ENCODE results near the gene FRMPD3. TPM values are rescaled to one million over a fixed set of nuclear protein-coding genes. Genes with fewer than 3 reads are reported as not detected.
"Not testable (repeated sequence)": the region's sequence is repeated elsewhere in the genome, so short reads cannot be mapped to it uniquely, and the experiment has no call there.

Gene FRMPD3
- total RNA-seq, 2 experiments from 2014 or later, result not detected

DNA sequence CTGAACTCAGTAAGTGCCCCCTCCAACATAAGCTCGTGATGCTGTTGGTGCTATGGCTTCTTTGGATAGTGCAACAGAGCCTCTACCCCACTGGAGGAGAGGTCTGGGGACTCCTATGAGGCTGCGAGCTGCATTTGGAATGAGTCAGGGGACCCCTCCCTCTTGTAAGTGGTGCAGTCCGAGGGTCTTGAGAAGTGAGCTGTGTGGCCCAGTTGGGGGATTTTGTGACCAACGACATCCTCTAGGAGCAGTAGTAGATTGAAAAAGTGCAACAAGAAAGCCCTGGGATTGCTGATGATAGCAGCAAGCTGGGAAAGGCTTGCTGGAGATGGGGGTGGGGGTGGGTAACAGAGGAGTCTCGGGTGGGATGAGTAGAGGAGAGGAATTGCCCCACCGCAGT, 3.1 kb downstream of the FRMPD3 start:
- Mint-ChIP-seq H3K9me3 (no peaks in the 10 kb centered on the region), H3K27ac (no peak overlapping the region), H3K36me3 (ENCODE audit: low read depth) (no peaks in the 10 kb centered on the region), H3K4me3 (no peak overlapping the region), H3K4me1 (peaks cover 10% of the 10 kb centered on the region), H3K27me3 (peaks cover 46% of the 10 kb centered on the region)
- CTCF ChIA-PET, result no interaction called here
- no peak for DNase-seq
- POLR2A ChIA-PET, result no interaction called here

DNA sequence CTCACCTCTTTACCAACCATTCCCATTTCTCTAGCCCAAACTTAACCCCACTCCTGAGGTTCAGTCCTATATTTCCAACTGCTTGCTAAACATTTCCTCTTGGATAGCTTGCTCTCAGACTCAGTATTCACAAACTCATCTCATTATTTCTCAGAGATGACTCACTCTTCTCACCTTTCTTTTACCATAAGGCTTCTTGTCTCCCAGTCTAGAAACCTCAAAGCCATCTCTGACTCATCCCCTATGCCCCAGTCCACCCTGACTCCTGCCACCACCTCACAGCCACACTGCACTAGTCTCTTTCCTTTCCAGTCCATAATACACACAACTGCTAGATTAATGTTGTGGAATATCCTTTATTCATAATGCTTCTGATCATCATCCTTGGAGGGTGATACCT, 4.8 kb downstream of the FRMPD3 start:
- H3K27me3 Mint-ChIP-seq, result peaks cover 30% of the 10 kb centered on the region
- peak; percentile 20 for DNase-seq
- H3K9me3 Mint-ChIP-seq, result no peaks in the 10 kb centered on the region
- ChIA-PET POLR2A (no interaction called here), CTCF (no interaction called here)
- H3K4me1 Mint-ChIP-seq, result peaks cover 7% of the 10 kb centered on the region
- H3K4me3 Mint-ChIP-seq, result no peak overlapping the region
- no peak overlapping the region for H3K27ac Mint-ChIP-seq
- no peaks in the 10 kb centered on the region for H3K36me3 Mint-ChIP-seq (ENCODE audit: low read depth)

GRCh38 chrX:107457289-107457688, 7.8 kb downstream of the FRMPD3 start:
- H3K9me3 Mint-ChIP-seq, result no peaks in the 10 kb centered on the region
- no peak overlapping the region for H3K27ac Mint-ChIP-seq
- no peak overlapping the region for H3K4me3 Mint-ChIP-seq
- H3K27me3 Mint-ChIP-seq, result peaks cover 15% of the 10 kb centered on the region
- H3K36me3 Mint-ChIP-seq (ENCODE audit: low read depth), result no peaks in the 10 kb centered on the region
- CTCF ChIA-PET, result no interaction called here
- POLR2A ChIA-PET, result no interaction called here
- H3K4me1 Mint-ChIP-seq, result no peaks in the 10 kb centered on the region
- no peak for DNase-seq

DNA sequence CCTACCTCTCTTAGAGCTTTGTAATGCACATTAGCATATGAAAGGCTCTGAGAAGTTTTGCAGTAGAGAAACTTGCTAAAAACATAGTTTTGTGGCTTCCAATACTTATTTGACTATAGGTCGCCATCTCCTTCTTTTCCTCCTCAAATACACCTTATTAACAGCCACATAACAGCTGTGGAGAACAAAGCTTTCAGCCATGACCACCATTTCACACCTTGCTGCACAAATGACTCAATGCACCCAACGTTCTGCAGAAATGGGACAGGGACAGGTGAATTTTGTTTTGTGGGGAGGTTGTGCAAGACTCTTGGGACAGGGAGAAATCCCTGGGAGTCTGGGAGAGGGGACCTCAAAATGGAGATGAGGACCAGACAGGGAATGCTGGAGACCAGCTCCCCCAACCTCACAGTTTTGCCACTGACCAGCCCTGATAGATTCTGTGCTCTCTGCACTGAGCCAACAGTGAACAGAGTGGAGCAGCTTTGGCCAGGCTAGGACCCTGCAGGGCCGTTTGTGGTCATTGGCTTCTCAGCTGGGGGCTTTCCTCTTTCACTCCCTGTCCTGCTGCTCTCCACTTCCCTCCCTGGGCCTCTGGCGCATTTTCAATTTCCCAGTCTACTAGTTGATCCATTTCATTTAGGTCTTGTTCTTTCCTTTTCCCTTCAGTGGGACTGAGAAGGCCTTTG, 16.6 kb downstream of the FRMPD3 start:
- POLR2A ChIA-PET, result no interaction called here
- CTCF ChIA-PET, result no interaction called here
- DNase-seq, result no peak
- Mint-ChIP-seq H3K4me1 (no peaks in the 10 kb centered on the region), H3K27ac (no peak overlapping the region), H3K4me3 (no peak overlapping the region), H3K36me3 (ENCODE audit: low read depth) (no peaks in the 10 kb centered on the region), H3K27me3 (peaks cover 5% of the 10 kb centered on the region), H3K9me3 (no peaks in the 10 kb centered on the region)

DNA sequence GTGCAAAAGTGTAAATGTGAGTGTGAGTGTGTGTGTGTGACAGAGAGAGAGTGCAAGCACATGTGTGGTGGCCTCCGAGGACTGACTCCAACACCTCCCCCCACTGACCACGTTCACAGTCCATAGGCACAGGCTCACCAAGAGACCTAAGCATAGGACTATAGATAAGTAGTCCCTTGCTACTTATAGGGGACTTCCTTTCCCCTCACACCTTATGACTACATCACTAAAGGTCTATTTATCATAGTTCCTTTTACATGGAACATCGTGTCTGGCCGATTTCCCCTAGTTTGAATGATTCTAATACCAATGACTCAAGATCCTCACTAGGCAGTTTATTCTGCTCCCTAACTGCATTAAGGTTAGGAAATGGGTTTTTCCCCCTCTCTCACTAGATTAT, 17.8 kb downstream of the FRMPD3 start:
- no peaks in the 10 kb centered on the region for H3K36me3 Mint-ChIP-seq (ENCODE audit: low read depth)
- POLR2A ChIA-PET, result no interaction called here
- no peak for DNase-seq
- peaks cover 2% of the 10 kb centered on the region for H3K27me3 Mint-ChIP-seq
- CTCF ChIA-PET, result no interaction called here
- H3K4me1 Mint-ChIP-seq, result no peaks in the 10 kb centered on the region
- H3K9me3 Mint-ChIP-seq, result no peaks in the 10 kb centered on the region
- no peak overlapping the region for H3K27ac Mint-ChIP-seq
- H3K4me3 Mint-ChIP-seq, result no peak overlapping the region

- H3K27ac Mint-ChIP-seq, result no peak overlapping the region
- no peak for DNase-seq
- no peaks in the 10 kb centered on the region for H3K27me3 Mint-ChIP-seq
- no peaks in the 10 kb centered on the region for H3K4me1 Mint-ChIP-seq
- no peak overlapping the region for H3K4me3 Mint-ChIP-seq
- CTCF ChIA-PET, result no interaction called here
- H3K9me3 Mint-ChIP-seq, result no peaks in the 10 kb centered on the region
- H3K36me3 Mint-ChIP-seq (ENCODE audit: low read depth), result no peaks in the 10 kb centered on the region
- POLR2A ChIA-PET, result no interaction called here
These were observed 20.7 kb downstream of the FRMPD3 start for GRCh38 chrX:107470198-107470597.

- CTCF ChIA-PET, result no interaction called here
- H3K27ac Mint-ChIP-seq, result no peak overlapping the region
These were observed 21.5 kb downstream of the FRMPD3 start for GRCh38 chrX:107470971-107471370.

DNA sequence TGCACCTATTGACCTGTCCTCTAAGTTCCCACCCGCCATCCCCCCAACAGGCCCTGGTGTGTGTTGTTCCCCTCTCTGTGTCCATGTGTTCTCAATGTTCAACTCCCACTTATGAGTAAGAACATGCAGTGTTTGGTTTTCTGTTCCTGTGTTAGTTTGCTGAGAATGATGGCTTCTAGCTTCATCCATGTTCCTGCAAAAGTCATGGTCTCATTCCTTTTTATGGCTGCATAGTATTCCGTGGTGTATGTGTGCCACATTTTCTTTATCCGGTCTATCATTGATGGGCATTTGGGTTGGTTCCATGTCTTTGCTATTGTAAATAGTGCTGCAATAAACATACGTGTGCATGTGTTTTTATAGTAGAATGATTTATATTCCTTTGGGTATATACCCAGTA, 22.0 kb downstream of the FRMPD3 start:
- CTCF ChIA-PET; H3K4me1 Mint-ChIP-seq; H3K36me3 Mint-ChIP-seq (ENCODE audit: low read depth); H3K4me3 Mint-ChIP-seq; H3K27ac Mint-ChIP-seq; DNase-seq; H3K27me3 Mint-ChIP-seq; H3K9me3 Mint-ChIP-seq; POLR2A ChIA-PET: not testable (repeated sequence)

More at GRCh38 chrX:107470971-107471370, 21.5 kb downstream of the FRMPD3 start:
- no peak overlapping the region for H3K4me3 Mint-ChIP-seq
- DNase-seq, result no peak
- no peaks in the 10 kb centered on the region for H3K4me1 Mint-ChIP-seq
- no peaks in the 10 kb centered on the region for H3K27me3 Mint-ChIP-seq
- POLR2A ChIA-PET, result no interaction called here
- H3K36me3 Mint-ChIP-seq (ENCODE audit: low read depth), result no peaks in the 10 kb centered on the region
- no peaks in the 10 kb centered on the region for H3K9me3 Mint-ChIP-seq

DNA sequence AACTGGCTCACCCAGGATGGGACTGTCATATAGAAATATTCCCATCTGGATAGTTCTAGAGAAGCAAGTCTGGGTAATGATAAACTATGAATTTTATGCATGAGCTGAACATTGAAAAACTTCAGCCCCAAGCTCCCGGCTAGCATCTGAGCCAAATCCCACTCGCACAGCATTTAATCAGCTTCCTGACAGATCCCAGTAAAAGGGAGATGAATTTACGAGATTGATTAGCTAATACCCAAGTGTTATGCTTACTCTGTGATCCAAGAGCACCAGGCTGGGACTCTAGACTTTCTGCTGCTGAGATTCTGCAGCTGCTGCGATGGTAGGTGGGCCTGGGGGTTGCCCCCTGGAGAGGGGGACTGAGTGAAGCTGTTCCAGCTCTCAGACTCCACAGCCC, 28.0 kb downstream of the FRMPD3 start:
- Mint-ChIP-seq H3K27ac (no peak overlapping the region), H3K27me3 (peaks cover 6% of the 10 kb centered on the region), H3K4me1 (peaks cover 2% of the 10 kb centered on the region), H3K36me3 (ENCODE audit: low read depth) (no peaks in the 10 kb centered on the region), H3K4me3 (no peak overlapping the region), H3K9me3 (no peaks in the 10 kb centered on the region)
- DNase-seq, result no peak
- CTCF ChIA-PET, result no interaction called here
- POLR2A ChIA-PET, result no interaction called here

- no peak overlapping the region for H3K4me3 Mint-ChIP-seq
- ChIA-PET CTCF (no interaction called here), POLR2A (no interaction called here)
- H3K27me3 Mint-ChIP-seq, result peaks cover 6% of the 10 kb centered on the region
- H3K9me3 Mint-ChIP-seq, result no peaks in the 10 kb centered on the region
- no peak for DNase-seq
- H3K4me1 Mint-ChIP-seq, result peaks cover 2% of the 10 kb centered on the region
- H3K27ac Mint-ChIP-seq, result no peak overlapping the region
- H3K36me3 Mint-ChIP-seq (ENCODE audit: low read depth), result no peaks in the 10 kb centered on the region
These were observed 30.8 kb downstream of the FRMPD3 start for GRCh38 chrX:107480272-107480671.

DNA sequence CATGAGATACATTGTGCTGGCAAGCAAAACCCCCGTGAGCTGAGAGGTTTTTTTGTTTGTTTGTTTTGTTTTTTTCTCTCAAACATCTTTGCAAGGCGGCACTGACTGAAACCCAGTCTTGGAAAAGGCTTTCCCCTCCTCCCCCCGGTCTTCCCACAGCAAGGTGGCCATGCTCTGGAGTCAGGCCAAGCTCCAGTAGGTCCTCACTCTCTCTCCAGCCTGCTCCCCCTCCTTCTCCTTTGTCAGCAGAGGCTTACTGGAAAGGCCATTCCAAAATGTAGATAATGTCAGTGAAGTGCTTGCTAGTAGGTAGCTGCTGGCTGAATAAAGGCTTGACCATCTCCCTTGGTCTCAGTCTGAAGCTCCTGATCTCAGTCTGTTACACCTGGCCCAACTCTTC, 32.6 kb downstream of the FRMPD3 start:
- DNase-seq, result no peak
- H3K36me3 Mint-ChIP-seq (ENCODE audit: low read depth), result no peaks in the 10 kb centered on the region
- H3K9me3 Mint-ChIP-seq, result no peaks in the 10 kb centered on the region
- H3K4me3 Mint-ChIP-seq, result no peak overlapping the region
- POLR2A ChIA-PET, result no interaction called here
- H3K27ac Mint-ChIP-seq, result no peak overlapping the region
- CTCF ChIA-PET, result no interaction called here
- peaks cover 2% of the 10 kb centered on the region for H3K4me1 Mint-ChIP-seq
- H3K27me3 Mint-ChIP-seq, result peaks cover 6% of the 10 kb centered on the region

DNA sequence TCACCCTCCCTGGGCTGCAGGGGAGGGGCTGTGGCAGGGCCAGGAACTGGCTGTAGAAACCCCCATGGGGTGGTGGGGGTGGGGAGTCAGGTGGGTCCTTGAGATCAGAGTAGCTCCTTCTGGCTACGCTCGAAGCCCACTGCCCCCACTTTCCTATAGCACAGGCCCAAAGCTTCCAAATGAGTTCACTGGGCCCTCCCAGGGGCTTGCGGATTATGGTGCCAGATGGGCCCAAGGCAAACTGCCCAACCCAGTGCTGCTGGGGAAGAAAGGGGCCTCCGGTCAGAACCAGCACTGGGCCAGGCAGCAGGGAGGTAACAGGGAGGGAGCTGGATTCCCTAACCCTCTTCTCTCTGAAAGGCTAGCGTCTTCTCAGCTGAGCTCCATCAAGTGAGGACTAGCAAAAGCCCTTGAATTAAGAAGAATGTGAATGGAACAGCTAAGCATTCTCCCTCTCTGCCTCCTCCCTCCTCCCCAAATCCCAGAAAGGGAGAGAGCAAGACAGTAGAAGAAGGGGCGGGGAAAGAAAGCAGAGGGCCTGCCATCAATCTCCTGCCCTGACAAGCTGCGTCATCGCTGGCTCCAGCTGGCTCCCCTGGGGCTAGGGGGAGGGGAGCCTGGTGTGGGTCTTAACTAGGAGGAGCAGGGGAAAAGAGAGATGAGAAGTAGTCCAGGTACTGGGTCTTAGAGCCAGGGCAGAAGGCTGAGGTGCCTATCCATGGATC, 34.7 kb downstream of the FRMPD3 start:
- no peak for DNase-seq
- H3K27ac Mint-ChIP-seq, result no peak overlapping the region
- H3K9me3 Mint-ChIP-seq, result no peaks in the 10 kb centered on the region
- POLR2A ChIA-PET, result no interaction called here
- CTCF ChIA-PET, result no interaction called here
- H3K27me3 Mint-ChIP-seq, result peaks cover 6% of the 10 kb centered on the region
- H3K36me3 Mint-ChIP-seq (ENCODE audit: low read depth), result no peaks in the 10 kb centered on the region
- peaks cover 2% of the 10 kb centered on the region for H3K4me1 Mint-ChIP-seq
- H3K4me3 Mint-ChIP-seq, result no peak overlapping the region

DNA sequence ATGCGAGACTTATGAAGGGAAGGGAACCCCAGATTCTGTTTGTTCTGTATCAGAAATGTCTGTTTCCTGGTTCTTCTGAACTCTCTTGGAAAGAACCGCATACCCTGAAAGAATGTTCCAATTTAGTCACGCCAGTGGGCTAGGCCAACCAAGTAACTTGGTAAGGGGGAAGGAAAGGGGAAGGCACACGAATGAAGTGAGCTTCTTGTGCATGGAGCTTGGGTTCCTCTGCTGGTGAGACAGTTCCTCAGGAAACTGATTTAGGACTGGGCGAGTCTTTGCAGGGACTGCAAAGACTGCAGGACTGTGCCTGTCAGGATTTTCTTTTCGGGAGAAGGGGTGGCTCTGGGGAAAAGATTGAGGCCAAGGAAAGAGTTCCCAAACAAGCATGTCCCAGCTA, 35.6 kb downstream of the FRMPD3 start:
- Mint-ChIP-seq H3K27me3 (peaks cover 3% of the 10 kb centered on the region), H3K9me3 (no peaks in the 10 kb centered on the region), H3K27ac (no peak overlapping the region), H3K4me1 (peaks cover 2% of the 10 kb centered on the region), H3K4me3 (no peak overlapping the region), H3K36me3 (ENCODE audit: low read depth) (no peaks in the 10 kb centered on the region)
- POLR2A ChIA-PET, result no interaction called here
- no peak for DNase-seq
- CTCF ChIA-PET, result no interaction called here

GRCh38 chrX:107493141-107493540, 43.7 kb downstream of the FRMPD3 start:
- H3K9me3 Mint-ChIP-seq, result no peaks in the 10 kb centered on the region
- DNase-seq, result no peak
- no peaks in the 10 kb centered on the region for H3K27me3 Mint-ChIP-seq
- H3K27ac Mint-ChIP-seq, result no peak overlapping the region
- ChIA-PET CTCF (no interaction called here), POLR2A (no interaction called here)
- H3K36me3 Mint-ChIP-seq (ENCODE audit: low read depth), result no peaks in the 10 kb centered on the region
- H3K4me1 Mint-ChIP-seq, result no peaks in the 10 kb centered on the region
- no peak overlapping the region for H3K4me3 Mint-ChIP-seq
